ENCODE results near the gene CERS6. TPM values are rescaled to one million over a fixed set of nuclear protein-coding genes. Genes with fewer than 3 reads are reported as not detected.
"Not testable (repeated sequence)": the region's sequence is repeated elsewhere in the genome, so short reads cannot be mapped to it uniquely, and the experiment has no call there.

Gene CERS6
- total RNA-seq, 2 donors from 2014 or later, result 11.2 to 18.5 TPM

GRCh38 chr2:168500516-168500915, 44.4 kb downstream of the CERS6 start:
- no peaks in the 10 kb centered on the region for H3K27me3 Mint-ChIP-seq (ENCODE audit: low read depth)
- DNase-seq (no peak), ATAC-seq (replicated peaks in 1 of 2) (no peak)
- H3K4me3 Mint-ChIP-seq, result no peak overlapping the region
- H3K4me1 Mint-ChIP-seq (ENCODE audit: low read depth), result peaks cover 34% of the 10 kb centered on the region
- no peak overlapping the region for H3K27ac Mint-ChIP-seq
- H3K36me3 Mint-ChIP-seq (ENCODE audit: insufficient read depth in 2 of 2), result peaks cover 8 to 21% of the 10 kb centered on the region in 2 donors
- H3K9me3 Mint-ChIP-seq, result peaks cover 4 to 12% of the 10 kb centered on the region in 2 donors

GRCh38 chr2:168501466-168502065, 45.5 kb downstream of the CERS6 start:
- H3K36me3 Mint-ChIP-seq (ENCODE audit: insufficient read depth in 2 of 2), result peaks cover 8 to 21% of the 10 kb centered on the region in 2 donors
- ATAC-seq (replicated peaks in 1 of 2), result no peak
- no peak overlapping the region for H3K4me3 Mint-ChIP-seq
- no peaks in the 10 kb centered on the region for H3K27me3 Mint-ChIP-seq (ENCODE audit: low read depth)
- H3K9me3 Mint-ChIP-seq, result peaks cover 4 to 12% of the 10 kb centered on the region in 2 donors
- H3K4me1 Mint-ChIP-seq (ENCODE audit: low read depth), result peaks cover 25% of the 10 kb centered on the region
- no peak for DNase-seq
- H3K27ac Mint-ChIP-seq, result no peak overlapping the region

GRCh38 chr2:168502852-168503251, 46.8 kb downstream of the CERS6 start:
- Mint-ChIP-seq H3K36me3 (ENCODE audit: insufficient read depth in 2 of 2) (peaks cover 6 to 17% of the 10 kb centered on the region in 2 donors), H3K4me1 (ENCODE audit: low read depth) (peaks cover 13% of the 10 kb centered on the region)
- not testable (repeated sequence) for H3K4me3 Mint-ChIP-seq; H3K9me3 Mint-ChIP-seq; ATAC-seq (replicated peaks in 1 of 2); H3K27me3 Mint-ChIP-seq (ENCODE audit: low read depth); H3K27ac Mint-ChIP-seq; DNase-seq

- Mint-ChIP-seq H3K4me1 (ENCODE audit: low read depth) (peaks cover 13% of the 10 kb centered on the region), H3K36me3 (ENCODE audit: insufficient read depth in 2 of 2) (peaks cover 4 to 15% of the 10 kb centered on the region in 2 donors), H3K27me3 (ENCODE audit: low read depth) (no peaks in the 10 kb centered on the region), H3K27ac (no peak overlapping the region), H3K4me3 (no peak overlapping the region), H3K9me3 (peaks cover 4 to 9% of the 10 kb centered on the region in 2 donors)
- DNase-seq, result no peak
- no peak for ATAC-seq (replicated peaks in 1 of 2)
Measured at GRCh38 chr2:168503901-168504300, 47.8 kb downstream of the CERS6 start.

DNA sequence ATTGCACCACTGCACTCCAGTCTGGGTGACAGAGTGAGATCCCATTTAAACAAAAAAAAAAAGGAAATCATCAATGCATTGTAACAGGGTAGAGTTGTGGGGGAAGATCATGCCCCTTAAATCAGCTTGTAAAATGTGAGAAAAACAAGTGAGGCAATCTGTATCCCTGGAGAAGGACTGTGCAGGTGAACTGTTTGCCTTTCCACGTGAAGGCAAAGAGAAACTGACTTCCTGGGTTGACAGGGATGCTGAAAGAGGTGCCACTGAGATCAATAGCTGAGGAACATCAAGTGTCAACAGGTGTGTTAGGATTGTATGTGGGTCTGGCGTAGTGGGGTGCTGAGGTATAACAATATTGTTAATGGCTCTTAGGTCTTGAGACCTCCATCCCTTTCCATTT, 48.3 kb downstream of the CERS6 start:
- Mint-ChIP-seq H3K27ac (no peak overlapping the region), H3K9me3 (peaks cover 4 to 9% of the 10 kb centered on the region in 2 donors), H3K4me3 (no peak overlapping the region), H3K27me3 (ENCODE audit: low read depth) (no peaks in the 10 kb centered on the region), H3K4me1 (ENCODE audit: low read depth) (peaks cover 13% of the 10 kb centered on the region), H3K36me3 (ENCODE audit: insufficient read depth in 2 of 2) (peaks cover 4 to 15% of the 10 kb centered on the region in 2 donors)
- ATAC-seq (replicated peaks in 1 of 2) (no peak), DNase-seq (no peak)

DNA sequence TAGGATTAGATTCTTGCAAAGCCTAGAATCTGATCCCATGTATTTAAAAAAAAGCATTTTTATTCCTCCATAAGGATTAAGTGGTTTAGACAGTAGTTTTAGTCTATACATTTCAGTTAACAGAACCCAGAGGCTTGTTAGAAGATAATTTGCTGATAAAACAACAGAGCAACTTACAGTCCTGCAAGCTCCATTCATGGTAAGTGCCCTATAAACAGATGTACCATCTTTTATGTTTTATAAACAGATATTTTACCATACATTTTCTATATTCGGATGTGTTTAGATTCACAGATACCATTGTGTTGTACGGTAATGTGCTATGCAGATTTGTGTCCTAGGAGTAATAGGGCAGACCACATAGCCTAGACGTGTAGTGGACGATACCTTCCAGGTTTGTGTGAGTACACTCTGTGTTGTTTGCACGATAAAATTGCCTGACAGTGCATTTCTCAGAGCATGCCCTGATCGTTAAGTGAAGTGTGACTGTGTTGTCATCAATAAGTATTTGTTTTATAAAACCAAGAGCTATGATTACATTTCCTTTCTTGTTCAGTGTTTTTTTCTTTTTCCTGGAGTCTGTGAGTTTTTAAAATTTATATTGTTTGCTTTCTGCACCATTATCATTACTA, 54.2 kb downstream of the CERS6 start:
- Mint-ChIP-seq H3K4me1 (ENCODE audit: low read depth) (peaks cover 26% of the 10 kb centered on the region), H3K27ac (no peak overlapping the region), H3K27me3 (ENCODE audit: low read depth) (no peaks in the 10 kb centered on the region), H3K36me3 (ENCODE audit: insufficient read depth in 2 of 2) (no peaks in the 10 kb centered on the region), H3K4me3 (no peak overlapping the region), H3K9me3 (no peaks in the 10 kb centered on the region)
- DNase-seq (no peak), ATAC-seq (replicated peaks in 1 of 2) (no peak)

- ATAC-seq (replicated peaks in 1 of 2) (peak in 1 of 2 donors; percentile 15), DNase-seq (no peak)
- H3K9me3 Mint-ChIP-seq, result no peaks in the 10 kb centered on the region
- no peaks in the 10 kb centered on the region for H3K27me3 Mint-ChIP-seq (ENCODE audit: low read depth)
- H3K36me3 Mint-ChIP-seq (ENCODE audit: insufficient read depth in 2 of 2), result no peaks in the 10 kb centered on the region
- H3K4me1 Mint-ChIP-seq (ENCODE audit: low read depth), result peaks cover 35% of the 10 kb centered on the region
- no peak overlapping the region for H3K4me3 Mint-ChIP-seq
- H3K27ac Mint-ChIP-seq, result no peak overlapping the region
Measured at GRCh38 chr2:168514692-168515091, 58.6 kb downstream of the CERS6 start.

DNA sequence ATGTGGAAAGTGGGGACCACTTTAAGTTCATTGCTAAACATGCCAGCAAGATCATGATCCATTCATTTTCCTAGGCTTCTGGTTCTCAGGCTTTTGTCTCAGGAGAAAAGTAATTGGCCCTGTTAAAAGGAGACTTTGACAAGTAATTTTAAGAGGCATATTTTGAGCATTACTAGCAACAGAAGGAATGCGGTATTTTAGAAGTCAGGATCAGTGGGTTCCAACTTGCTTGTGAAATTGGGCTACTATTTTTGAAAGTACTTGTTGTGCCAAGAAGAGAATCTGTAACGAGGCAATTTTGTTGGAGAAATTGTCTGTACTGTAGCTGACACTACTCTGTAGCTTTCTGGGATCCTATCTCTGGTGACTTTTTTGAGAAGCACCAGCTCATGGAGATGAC, 59.4 kb downstream of the CERS6 start:
- Mint-ChIP-seq H3K27me3 (ENCODE audit: low read depth) (no peaks in the 10 kb centered on the region), H3K36me3 (ENCODE audit: insufficient read depth in 2 of 2) (no peaks in the 10 kb centered on the region), H3K27ac (no peak overlapping the region), H3K9me3 (no peaks in the 10 kb centered on the region), H3K4me1 (ENCODE audit: low read depth) (peaks cover 41% of the 10 kb centered on the region), H3K4me3 (no peak overlapping the region)
- DNase-seq (no peak), ATAC-seq (replicated peaks in 1 of 2) (no peak)

DNA sequence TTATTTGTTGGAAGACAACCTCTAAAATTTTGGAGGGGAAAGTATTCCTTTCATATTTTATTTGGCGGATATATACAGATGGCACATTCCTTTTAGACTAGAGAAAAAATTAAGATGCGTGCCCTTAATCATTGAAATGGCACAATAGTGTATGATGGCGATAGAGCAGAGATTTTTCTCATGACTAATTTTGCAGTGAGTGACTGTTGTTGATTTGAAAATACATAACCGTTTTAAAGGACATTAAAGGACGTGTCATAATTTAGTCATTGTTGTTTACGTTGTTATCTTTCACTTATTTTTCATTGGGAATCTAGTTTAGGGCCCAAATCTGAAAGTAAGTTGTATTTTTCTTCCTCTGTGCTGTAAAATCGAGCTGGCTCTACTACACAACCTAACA, 61.7 kb downstream of the CERS6 start:
- Mint-ChIP-seq H3K36me3 (ENCODE audit: insufficient read depth in 2 of 2) (no peaks in the 10 kb centered on the region), H3K27me3 (ENCODE audit: low read depth) (no peaks in the 10 kb centered on the region), H3K4me1 (ENCODE audit: low read depth) (peaks cover 49% of the 10 kb centered on the region), H3K27ac (no peak overlapping the region), H3K4me3 (no peak overlapping the region), H3K9me3 (no peaks in the 10 kb centered on the region)
- ATAC-seq (replicated peaks in 1 of 2) (no peak), DNase-seq (no peak)

- Mint-ChIP-seq H3K9me3 (no peaks in the 10 kb centered on the region), H3K4me1 (ENCODE audit: low read depth) (peaks cover 57% of the 10 kb centered on the region), H3K27me3 (ENCODE audit: low read depth) (no peaks in the 10 kb centered on the region), H3K36me3 (ENCODE audit: insufficient read depth in 2 of 2) (no peaks in the 10 kb centered on the region), H3K4me3 (no peak overlapping the region), H3K27ac (no peak overlapping the region)
- no peak for ATAC-seq (replicated peaks in 1 of 2)
- no peak for DNase-seq
Measured at GRCh38 chr2:168518555-168519066, 62.5 kb downstream of the CERS6 start.

DNA sequence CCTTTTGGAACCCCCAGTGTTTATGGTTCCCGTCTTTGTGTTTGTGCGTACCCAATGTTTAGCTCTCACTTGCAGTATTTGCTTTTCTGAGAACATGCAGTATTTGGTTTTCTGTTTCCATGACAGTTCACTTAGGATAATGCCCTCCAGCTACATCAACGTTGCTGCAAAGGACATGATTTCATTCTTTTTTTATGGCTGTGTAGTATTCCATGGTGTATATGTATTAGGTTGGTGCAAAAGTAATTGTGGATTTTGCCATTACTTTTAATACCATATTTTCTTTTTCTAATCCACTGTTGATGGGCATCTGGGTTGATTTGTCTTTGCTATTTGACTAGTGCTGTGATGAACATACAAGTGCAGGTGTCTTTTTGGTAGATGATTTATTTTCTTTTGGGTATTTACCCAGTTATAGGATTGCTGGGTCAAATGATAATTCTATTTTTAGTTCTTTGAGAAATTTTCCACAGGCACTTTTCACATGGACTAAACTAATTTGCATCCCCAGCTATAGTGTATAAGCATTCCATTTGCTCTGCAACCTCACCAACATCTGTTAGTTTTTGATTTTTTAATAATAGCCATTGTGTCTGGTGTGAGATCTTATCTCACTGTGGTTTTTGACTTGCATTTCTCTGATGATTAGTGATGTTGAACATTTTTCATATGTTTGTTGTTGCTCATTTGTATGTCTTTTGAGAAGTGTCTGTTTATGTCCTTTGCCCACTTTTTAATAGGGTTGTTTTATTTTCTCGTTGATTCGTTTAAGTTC, 63.6 kb downstream of the CERS6 start:
- ATAC-seq (replicated peaks in 1 of 2) (no peak), DNase-seq (no peak)
- Mint-ChIP-seq H3K4me3 (no peak overlapping the region), H3K27me3 (ENCODE audit: low read depth) (no peaks in the 10 kb centered on the region), H3K27ac (no peak overlapping the region), H3K36me3 (ENCODE audit: insufficient read depth in 2 of 2) (no peaks in the 10 kb centered on the region), H3K4me1 (ENCODE audit: low read depth) (peaks cover 54% of the 10 kb centered on the region), H3K9me3 (no peaks in the 10 kb centered on the region)

DNA sequence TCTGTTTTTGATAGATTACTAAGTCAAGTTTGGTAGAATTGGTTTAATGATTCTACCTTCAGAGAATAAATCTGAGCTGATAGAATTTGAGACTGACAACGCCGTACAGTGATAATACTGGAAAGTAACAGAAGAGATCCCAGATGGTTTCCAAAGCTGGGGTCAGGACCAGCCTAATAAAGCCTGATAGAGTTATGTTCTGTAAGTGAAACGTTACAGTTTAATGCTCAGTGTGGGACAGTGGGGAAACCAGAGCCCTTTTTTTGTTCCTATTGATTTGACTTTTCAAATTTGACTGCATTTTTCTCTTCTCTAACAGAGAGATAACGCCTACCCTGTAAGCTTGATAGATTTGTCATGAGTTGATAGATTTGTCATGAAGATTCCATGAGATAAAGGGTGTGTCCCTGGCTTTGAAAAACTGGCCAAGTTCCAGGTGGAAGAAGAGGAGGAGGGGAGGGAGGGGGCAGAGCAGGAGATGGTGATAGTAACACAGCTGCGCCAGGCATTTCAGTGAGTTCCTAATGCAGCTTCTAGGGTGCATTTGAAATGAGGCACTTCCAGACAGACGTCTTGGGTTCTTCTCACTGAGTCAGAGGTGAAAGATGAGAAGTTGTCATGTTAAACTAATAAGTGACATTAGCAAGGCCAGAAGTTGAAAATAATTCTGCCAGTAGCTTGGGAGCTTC, 65.1 kb downstream of the CERS6 start:
- ATAC-seq (replicated peaks in 1 of 2), result no peak
- H3K27me3 Mint-ChIP-seq (ENCODE audit: low read depth), result no peaks in the 10 kb centered on the region
- no peak overlapping the region for H3K4me3 Mint-ChIP-seq
- H3K27ac Mint-ChIP-seq, result no peak overlapping the region
- peaks cover 53% of the 10 kb centered on the region for H3K4me1 Mint-ChIP-seq (ENCODE audit: low read depth)
- H3K36me3 Mint-ChIP-seq (ENCODE audit: insufficient read depth in 2 of 2), result no peaks in the 10 kb centered on the region
- no peak for DNase-seq
- no peaks in the 10 kb centered on the region for H3K9me3 Mint-ChIP-seq

GRCh38 chr2:168522446-168522845, 66.4 kb downstream of the CERS6 start:
- no peaks in the 10 kb centered on the region for H3K36me3 Mint-ChIP-seq (ENCODE audit: insufficient read depth in 2 of 2)
- H3K4me3 Mint-ChIP-seq, result no peak overlapping the region
- H3K27ac Mint-ChIP-seq, result no peak overlapping the region
- no peaks in the 10 kb centered on the region for H3K27me3 Mint-ChIP-seq (ENCODE audit: low read depth)
- ATAC-seq (replicated peaks in 1 of 2) (no peak), DNase-seq (no peak)
- H3K9me3 Mint-ChIP-seq, result no peaks in the 10 kb centered on the region
- H3K4me1 Mint-ChIP-seq (ENCODE audit: low read depth), result peaks cover 53% of the 10 kb centered on the region
